Right atrium auricular region (tissue), 2 donors: Measurements from ENCODE around the gene CDH22. TPM values are rescaled to one million over a fixed set of nuclear protein-coding genes. Genes with fewer than 3 reads are reported as not detected.
A peak's percentile ranks its signal among the peaks of the same experiment; 100 is the strongest.

Experiments
- DNase-seq: peaks from one replicate; pipeline ENCODE4 v3.0.0-alpha.2; 2019; ENCODE audit warnings: low spot score
- H3K27ac ChIP-seq, 2 donors: fragments of 200-600 bp; sonication (generic); 1 replicate in 1 of 2; 2 replicates in 1 of 2; pipeline ENCODE4 v1.5.1; 2016 to 2019
- H3K27me3 ChIP-seq, 2 donors: fragments of 200-600 bp; sonication (generic); one replicate each; pipeline versions ENCODE4 v1.5.1 to v1.6.0; 2017 to 2019
- H3K36me3 ChIP-seq: fragments of 200-600 bp; sonication (generic); one replicate; pipeline ENCODE4 v1.5.1; 2016
- H3K4me1 ChIP-seq, 2 donors: fragments of 200-600 bp; sonication (generic); one replicate each; pipeline versions ENCODE4 v1.5.1 to v1.6.0; 2017 to 2019
- H3K4me3 ChIP-seq, 2 donors: fragments of 200-600 bp; sonication (generic); 1 replicate in 1 of 2; 2 replicates in 1 of 2; pipeline ENCODE4 v1.5.1; 2017 to 2019; ENCODE audit warnings: mild to moderate bottlenecking in 1 of 2, moderate library complexity in 1 of 2
- H3K9me3 ChIP-seq, 2 donors: fragments of 200-600 bp; sonication (generic); one replicate each; pipeline ENCODE4 v1.5.1; 2019
- total RNA-seq, 2 donors: library from RNA; depleted of rRNA; stranded (reverse); fragments of >200 nt; gene quantifications; one replicate each; pipeline ENCODE4 v1.1.0, GENCODE V29; 2016
- TF ChIP-seq, protein P1 (sequence below), 2 donors: fragments of 200-600 bp; sonication (generic); IDR thresholded peaks; one replicate each; pipeline ENCODE4 v1.5.1; 2019; ENCODE audit warnings: antibody characterized with exemption in 2 of 2

Gene CDH22
- total RNA-seq, 2 donors from 2014 or later = 0.67 to 4.4 TPM

DNA sequence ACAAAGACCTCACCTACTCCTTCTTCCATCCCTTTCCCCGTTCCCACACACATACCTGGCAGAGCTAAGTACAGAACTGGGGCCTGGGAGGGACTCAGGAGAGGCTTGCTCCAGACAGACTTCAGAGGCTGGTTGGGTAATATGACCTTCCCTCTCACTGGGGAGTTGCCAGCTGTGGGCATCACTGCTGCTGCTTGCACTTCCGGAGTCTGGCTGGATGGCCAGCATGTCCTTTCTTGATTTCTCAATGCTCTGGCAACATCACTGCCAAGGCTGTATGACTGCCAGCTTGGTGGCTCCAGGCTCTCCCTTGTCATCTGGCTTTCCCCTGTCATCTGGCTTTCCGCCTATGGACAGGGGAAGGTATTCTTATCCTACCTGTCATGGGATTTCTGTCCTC lies 47.8 kb downstream of the CDH22 start:
- peak; percentile 60 for DNase-seq
- TF ChIP-seq, protein P1, sequence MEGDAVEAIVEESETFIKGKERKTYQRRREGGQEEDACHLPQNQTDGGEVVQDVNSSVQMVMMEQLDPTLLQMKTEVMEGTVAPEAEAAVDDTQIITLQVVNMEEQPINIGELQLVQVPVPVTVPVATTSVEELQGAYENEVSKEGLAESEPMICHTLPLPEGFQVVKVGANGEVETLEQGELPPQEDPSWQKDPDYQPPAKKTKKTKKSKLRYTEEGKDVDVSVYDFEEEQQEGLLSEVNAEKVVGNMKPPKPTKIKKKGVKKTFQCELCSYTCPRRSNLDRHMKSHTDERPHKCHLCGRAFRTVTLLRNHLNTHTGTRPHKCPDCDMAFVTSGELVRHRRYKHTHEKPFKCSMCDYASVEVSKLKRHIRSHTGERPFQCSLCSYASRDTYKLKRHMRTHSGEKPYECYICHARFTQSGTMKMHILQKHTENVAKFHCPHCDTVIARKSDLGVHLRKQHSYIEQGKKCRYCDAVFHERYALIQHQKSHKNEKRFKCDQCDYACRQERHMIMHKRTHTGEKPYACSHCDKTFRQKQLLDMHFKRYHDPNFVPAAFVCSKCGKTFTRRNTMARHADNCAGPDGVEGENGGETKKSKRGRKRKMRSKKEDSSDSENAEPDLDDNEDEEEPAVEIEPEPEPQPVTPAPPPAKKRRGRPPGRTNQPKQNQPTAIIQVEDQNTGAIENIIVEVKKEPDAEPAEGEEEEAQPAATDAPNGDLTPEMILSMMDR (IDR thresholded peaks at IDR 0.05) = no peak
- no peaks in the 10 kb centered on the region for H3K27me3 ChIP-seq

GRCh38 chr20:46259260-46259859 lies 48.9 kb downstream of the CDH22 start:
- no peak for DNase-seq
- Histone ChIP-seq H3K27me3 (no peaks in the 10 kb centered on the region), H3K4me1 (peaks cover 0 to 8% of the 10 kb centered on the region in 2 donors), H3K4me3 (no peak overlapping the region), H3K9me3 (no peaks in the 10 kb centered on the region), H3K36me3 (no peaks in the 10 kb centered on the region), H3K27ac (no peak overlapping the region)
- TF ChIP-seq, protein P1 (IDR thresholded peaks at IDR 0.05) = no peak

More for the DNA sequence above, 47.8 kb downstream of the CDH22 start:
- no peak overlapping the region for H3K4me3 ChIP-seq
- H3K27ac ChIP-seq = no peak overlapping the region
- H3K36me3 ChIP-seq = no peaks in the 10 kb centered on the region
- H3K4me1 ChIP-seq = peaks cover 0 to 5% of the 10 kb centered on the region in 2 donors
- no peaks in the 10 kb centered on the region for H3K9me3 ChIP-seq

DNA sequence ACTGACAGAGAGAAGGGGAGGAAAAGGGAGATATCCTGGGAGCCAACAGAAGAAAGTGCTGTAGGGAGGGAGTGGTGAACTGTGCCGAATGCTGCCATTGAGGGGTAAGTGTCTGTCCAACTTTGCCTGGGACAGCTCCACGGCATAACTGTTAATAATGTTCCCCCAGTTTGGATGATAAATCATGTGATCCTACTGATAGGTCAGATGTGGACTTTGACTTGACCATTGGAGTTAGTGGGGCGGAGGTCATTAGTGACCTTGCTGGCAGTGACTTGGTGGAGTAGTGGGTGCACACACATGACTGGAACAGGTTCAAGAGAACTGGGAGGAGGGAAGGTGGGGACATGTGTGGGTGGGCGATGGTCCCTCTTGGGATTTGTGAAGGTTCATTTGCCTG lies 50.4 kb downstream of the CDH22 start:
- DNase-seq = no peak
- no peak overlapping the region for H3K27ac ChIP-seq
- no peaks in the 10 kb centered on the region for H3K27me3 ChIP-seq
- no peaks in the 10 kb centered on the region for H3K9me3 ChIP-seq
- H3K4me1 ChIP-seq = peaks cover 0 to 8% of the 10 kb centered on the region in 2 donors
- TF ChIP-seq, protein P1 (IDR thresholded peaks at IDR 0.05) = no peak
- H3K4me3 ChIP-seq = no peak overlapping the region
- H3K36me3 ChIP-seq = no peaks in the 10 kb centered on the region

GRCh38 chr20:46256293-46256692 lies 52.0 kb downstream of the CDH22 start:
- no peak overlapping the region for H3K4me3 ChIP-seq
- H3K36me3 ChIP-seq = no peaks in the 10 kb centered on the region
- H3K27ac ChIP-seq = no peak overlapping the region
- DNase-seq = no peak
- H3K9me3 ChIP-seq = no peaks in the 10 kb centered on the region
- H3K4me1 ChIP-seq = peaks cover 0 to 8% of the 10 kb centered on the region in 2 donors
- TF ChIP-seq, protein P1 (IDR thresholded peaks at IDR 0.05) = no peak
- H3K27me3 ChIP-seq = no peaks in the 10 kb centered on the region

GRCh38 chr20:46255440-46256104 lies 52.7 kb downstream of the CDH22 start:
- Histone ChIP-seq H3K4me3 (no peak overlapping the region), H3K9me3 (no peaks in the 10 kb centered on the region), H3K4me1 (peaks cover 0 to 8% of the 10 kb centered on the region in 2 donors), H3K27ac (no peak overlapping the region), H3K27me3 (no peaks in the 10 kb centered on the region), H3K36me3 (no peaks in the 10 kb centered on the region)
- no peak for DNase-seq
- TF ChIP-seq, protein P1 (IDR thresholded peaks at IDR 0.05) = no peak
